SJCRH30 (cell line): ENCODE results near the gene BEAN1. TPM values are rescaled to one million over a fixed set of nuclear protein-coding genes. Genes with fewer than 3 reads are reported as not detected.
A peak's percentile ranks its signal among the peaks of the same experiment; 100 is the strongest.

ENCODE experiments used
- DNase-seq, 2 experiments: peaks; one replicate each; pipeline ENCODE4 v3.0.0-alpha.2; 2015 to 2020
- H3K27ac ChIP-seq: fragments of 250-450 bp; sonication (Bioruptor Pico); 2 replicates; pipeline ENCODE4 v1.5.1; 2020; ENCODE audit warnings: mild to moderate bottlenecking, moderate library complexity
- H3K27me3 ChIP-seq: fragments of 250-450 bp; sonication (Bioruptor Pico); 2 replicates; pipeline ENCODE4 v1.5.1; 2020; ENCODE audit warnings: mild to moderate bottlenecking, moderate library complexity
- H3K36me3 ChIP-seq: fragments of 250-450 bp; sonication (Bioruptor Pico); 2 replicates; pipeline ENCODE4 v1.5.1; 2020; ENCODE audit warnings: mild to moderate bottlenecking, moderate library complexity
- H3K4me1 ChIP-seq: fragments of 250-450 bp; sonication (Bioruptor Pico); 2 replicates; pipeline ENCODE4 v1.5.1; 2020; ENCODE audit warnings: mild to moderate bottlenecking, moderate library complexity
- H3K4me3 ChIP-seq: fragments of 250-450 bp; sonication (Bioruptor Pico); 2 replicates; pipeline ENCODE4 v1.5.1; 2020; ENCODE audit warnings: mild to moderate bottlenecking, moderate library complexity
- H3K9me3 ChIP-seq: fragments of 250-450 bp; sonication (Bioruptor Pico); replicated peaks from 2 replicates; pipeline ENCODE4 v1.5.1; 2020; ENCODE audit warnings: mild to moderate bottlenecking, moderate library complexity
- total RNA-seq: library from RNA; depleted of rRNA; stranded (reverse); fragments of >200 nt; shearing (Covaris generic); gene quantifications from 2 replicates; pipeline ENCODE4 v1.2.3, GENCODE V29; 2014

BEAN1 gene
- total RNA-seq, 1 experiment from 2014 or later: 0.87 TPM

DNA sequence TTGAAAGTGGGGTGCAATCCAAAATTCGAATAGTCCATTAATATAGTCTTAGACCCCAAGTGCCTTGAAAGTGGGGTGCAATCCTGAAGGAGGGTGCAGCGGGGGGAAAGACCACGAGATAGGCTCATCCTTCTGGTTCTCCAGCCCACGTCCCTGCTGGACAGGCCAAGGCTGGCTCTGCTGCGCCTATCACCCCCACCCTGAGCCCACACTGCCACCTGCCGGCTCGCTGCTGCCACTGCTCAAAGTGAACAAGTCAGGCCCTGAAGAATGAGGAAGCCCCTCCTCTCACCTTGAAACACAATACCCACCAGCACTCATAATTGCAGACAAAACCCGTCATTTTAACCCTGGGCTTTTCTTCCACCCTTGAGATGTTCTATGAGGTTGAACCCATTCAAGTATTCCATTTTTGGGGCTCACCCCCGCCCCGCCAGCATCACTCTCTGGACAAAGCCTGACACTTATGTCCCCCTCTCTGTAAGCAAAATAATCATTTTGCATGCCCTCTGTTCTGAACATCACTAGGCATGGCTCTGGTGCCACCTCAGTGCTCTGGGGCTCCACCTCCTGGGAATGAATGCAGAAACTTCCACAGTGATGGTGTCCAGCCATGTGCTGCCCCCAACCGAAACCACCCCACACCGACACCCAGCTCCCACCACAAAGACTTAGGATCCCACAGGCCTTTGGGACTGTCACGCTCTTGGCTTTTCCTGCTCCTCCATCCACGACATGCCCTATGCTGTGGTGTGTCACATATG, 56.8 kb downstream of the BEAN1 start:
- Histone ChIP-seq H3K36me3 (no peaks in the 10 kb centered on the region), H3K4me3 (no peak overlapping the region), H3K27me3 (no peaks in the 10 kb centered on the region), H3K9me3 (no peaks in the 10 kb centered on the region), H3K4me1 (peaks cover 22% of the 10 kb centered on the region), H3K27ac (no peak overlapping the region)
- DNase-seq: peak; percentile 85 to 93

DNA sequence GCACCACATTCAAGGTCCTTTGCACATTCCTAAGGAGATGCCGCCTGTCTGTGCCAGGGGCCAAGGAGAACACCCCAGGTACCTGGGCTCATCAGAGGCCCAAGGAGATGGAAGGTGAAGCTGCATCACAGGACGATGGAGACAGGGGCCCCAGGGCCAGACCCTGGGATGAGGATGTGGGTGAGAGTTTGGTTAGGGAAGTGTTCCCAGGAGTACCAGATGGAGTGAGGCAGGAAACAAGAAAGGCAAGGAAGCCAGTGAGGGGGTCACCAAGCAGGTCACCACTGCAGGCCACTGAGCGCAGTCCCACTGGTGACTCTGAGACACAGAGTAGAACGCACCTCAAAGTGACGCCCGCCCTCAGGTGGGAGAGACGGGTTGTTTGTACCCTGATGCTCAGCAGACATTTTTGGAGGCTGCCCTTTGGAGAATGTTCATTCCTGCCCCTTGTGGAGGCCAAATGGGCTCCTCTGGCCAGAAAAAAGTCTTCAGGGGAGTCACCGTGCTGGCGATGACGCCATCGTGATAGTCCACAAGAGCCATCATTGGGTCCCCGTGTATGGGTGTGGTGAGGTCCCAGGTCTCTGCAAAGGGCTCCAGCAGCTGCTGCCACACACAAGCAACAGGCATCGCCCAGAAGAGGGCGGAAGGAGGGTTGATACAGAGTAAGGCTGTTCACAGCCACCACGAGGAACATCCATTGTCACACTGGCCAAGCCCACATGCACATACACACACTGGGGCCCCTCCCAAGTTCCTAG, 57.5 kb downstream of the BEAN1 start:
- Histone ChIP-seq H3K36me3 (no peaks in the 10 kb centered on the region), H3K4me3 (no peak overlapping the region), H3K27me3 (no peaks in the 10 kb centered on the region), H3K4me1 (peaks cover 16% of the 10 kb centered on the region), H3K9me3 (no peaks in the 10 kb centered on the region), H3K27ac (no peak overlapping the region)
- DNase-seq: peak; percentile 46 to 66

DNA sequence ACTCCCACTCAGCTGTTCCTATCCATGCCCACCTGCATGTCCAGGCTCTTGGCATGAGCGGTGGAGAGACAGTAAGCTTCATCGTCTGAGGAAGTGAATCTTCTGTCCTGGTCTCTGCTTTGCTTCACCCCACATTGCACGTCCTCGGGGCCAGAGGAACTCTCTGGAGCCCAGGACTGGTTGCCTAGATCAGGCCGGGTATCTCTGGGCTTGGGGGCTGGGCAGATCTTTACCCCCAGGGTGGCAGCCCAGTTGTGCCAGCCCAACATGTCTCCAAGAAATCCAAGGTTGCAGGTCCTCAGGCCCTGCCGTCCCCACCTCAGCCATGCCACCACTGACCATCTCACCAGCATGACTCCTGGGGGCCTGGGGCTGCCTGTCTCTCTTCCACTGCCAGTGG, 58.3 kb downstream of the BEAN1 start:
- H3K27ac ChIP-seq: no peak overlapping the region
- H3K9me3 ChIP-seq: no peaks in the 10 kb centered on the region
- H3K4me3 ChIP-seq: no peak overlapping the region
- H3K4me1 ChIP-seq: peaks cover 12% of the 10 kb centered on the region
- no peak for DNase-seq
- H3K27me3 ChIP-seq: no peaks in the 10 kb centered on the region
- H3K36me3 ChIP-seq: no peaks in the 10 kb centered on the region

DNA sequence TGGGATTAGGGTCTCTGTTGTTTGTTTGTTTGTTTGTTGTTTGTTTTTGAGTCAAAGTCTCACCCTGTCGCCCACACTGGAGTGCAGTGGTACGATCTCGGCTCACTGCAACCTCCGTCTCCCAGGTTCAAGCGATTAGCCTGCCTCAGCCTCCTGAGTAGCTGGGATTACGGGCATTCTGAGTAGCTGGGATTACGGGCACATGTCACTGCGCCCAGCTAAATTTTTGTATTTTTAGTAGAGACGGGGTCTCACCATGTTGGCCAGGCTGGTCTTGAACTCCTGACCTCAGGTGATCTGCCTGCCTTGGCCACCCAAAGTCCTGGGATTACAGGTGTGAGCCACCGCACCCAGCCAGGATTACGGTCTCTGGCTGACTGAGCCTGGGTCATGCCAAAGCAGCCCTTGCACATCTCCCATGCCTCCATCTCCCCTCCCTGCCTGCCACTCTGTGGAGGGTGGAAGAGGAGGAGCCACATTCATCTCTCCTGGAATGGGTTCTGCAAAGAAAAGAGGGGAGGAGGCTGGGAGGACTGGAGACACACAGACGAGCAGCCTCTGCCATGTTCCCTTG, 59.2 kb downstream of the BEAN1 start:
- no peaks in the 10 kb centered on the region for H3K27me3 ChIP-seq
- no peak for DNase-seq
- H3K27ac ChIP-seq: no peak overlapping the region
- H3K36me3 ChIP-seq: no peaks in the 10 kb centered on the region
- H3K4me3 ChIP-seq: no peak overlapping the region
- H3K9me3 ChIP-seq: no peaks in the 10 kb centered on the region
- H3K4me1 ChIP-seq: peaks cover 12% of the 10 kb centered on the region

DNA sequence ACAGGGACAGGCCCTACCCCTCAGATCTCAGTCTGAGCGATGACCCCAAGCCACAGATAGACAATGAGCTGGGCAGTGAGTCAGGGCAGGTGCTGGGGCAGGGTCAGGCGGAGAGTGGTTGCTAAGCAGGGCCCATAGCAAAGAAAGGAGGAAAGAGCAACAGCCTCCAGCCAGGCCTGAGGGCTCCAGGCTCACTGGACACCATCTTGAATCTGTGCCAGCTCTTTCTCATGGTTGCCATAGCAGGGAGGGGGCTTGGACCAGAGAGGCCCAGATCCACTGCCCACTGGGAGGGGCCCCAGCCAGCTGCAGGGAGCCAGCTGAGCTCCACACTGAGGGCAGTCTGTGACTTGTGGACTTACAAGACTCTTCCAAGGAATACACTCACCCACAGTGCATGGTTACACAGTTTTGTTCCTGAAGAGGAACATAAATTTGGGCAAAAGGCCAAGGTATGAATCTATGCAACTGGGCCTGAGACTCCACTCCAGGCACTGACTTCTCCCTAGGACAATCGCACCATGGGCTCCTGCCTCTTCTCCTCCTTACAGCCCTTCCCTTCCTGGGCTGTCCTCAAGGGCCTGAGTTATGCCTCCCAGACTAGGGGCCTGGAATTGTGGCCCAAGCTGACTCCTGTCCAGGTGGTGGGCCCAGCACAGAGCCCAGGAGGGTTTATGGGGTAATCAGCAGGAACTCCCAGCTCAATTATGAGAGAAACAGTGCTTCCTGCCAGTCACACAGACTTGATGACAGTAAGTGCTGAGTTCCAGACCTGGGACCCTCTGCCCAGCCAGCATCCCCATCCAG, 59.9 kb downstream of the BEAN1 start:
- peaks cover 12% of the 10 kb centered on the region for H3K4me1 ChIP-seq
- peak; percentile 54 to 68 for DNase-seq
- H3K4me3 ChIP-seq: no peak overlapping the region
- H3K27ac ChIP-seq: no peak overlapping the region
- H3K36me3 ChIP-seq: no peaks in the 10 kb centered on the region
- H3K9me3 ChIP-seq: no peaks in the 10 kb centered on the region
- 0 out of 2 replicates have a peak, but pooled peaks cover 2% of the 10 kb centered on the region for H3K27me3 ChIP-seq

DNA sequence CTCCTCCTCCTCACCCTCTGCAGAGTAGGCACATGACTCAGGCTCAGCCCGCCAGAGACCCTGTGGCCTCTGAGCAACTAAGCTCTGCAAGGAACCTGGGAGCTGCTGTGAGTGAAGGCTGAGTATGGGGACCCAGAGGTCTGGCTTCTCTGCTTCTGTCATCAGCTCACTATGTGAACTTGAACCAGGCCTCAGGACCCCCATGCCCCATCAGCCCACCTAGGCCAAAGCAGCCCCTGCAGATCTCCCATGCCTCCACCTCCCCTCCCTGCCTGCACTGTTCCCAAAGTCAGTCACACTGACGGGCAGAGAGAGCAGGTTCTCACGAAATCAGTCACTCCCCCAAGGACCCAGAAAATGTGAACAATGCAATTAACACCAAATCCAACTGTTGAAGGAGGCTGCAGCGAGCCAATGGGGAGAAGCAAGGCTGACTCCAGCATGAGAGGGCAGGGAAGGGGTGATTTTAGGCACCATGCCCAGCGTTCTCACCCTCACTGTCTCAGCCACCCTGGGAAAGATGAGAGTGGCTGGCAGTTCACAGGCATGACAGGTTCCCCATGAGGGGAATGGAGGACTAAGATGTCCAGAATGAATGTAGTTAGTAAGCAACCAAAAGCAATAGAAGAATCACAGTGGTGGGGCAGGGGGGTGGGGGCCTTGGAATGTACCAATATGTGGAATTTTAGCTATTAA, 60.6 kb downstream of the BEAN1 start:
- Histone ChIP-seq H3K4me3 (no peak overlapping the region), H3K36me3 (no peaks in the 10 kb centered on the region), H3K9me3 (no peaks in the 10 kb centered on the region), H3K27ac (no peak overlapping the region), H3K4me1 (peaks cover 12% of the 10 kb centered on the region), H3K27me3 (0 out of 2 replicates have a peak, but pooled peaks cover 2% of the 10 kb centered on the region)
- DNase-seq: no peak

DNA sequence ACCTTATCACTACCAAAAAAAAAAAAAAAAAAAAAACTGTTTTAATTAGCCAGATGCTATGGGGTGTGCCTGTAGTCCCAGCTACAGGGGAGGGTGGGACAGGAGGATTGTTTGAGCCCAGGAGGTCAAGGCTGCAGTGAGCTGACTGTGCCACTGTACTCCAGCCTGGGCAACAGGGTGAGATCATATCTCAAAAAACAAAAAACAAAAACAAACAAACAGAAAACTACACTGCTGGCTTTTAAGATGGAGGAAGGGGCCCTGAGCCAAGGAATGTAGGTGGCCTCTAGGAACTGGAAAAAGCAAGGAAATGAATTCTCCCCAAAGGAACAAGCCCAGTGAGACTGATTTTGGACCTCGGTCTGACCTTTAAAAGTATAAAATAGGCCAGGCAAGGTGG, 61.4 kb downstream of the BEAN1 start:
- Histone ChIP-seq H3K4me3 (no peak overlapping the region), H3K27me3 (0 out of 2 replicates have a peak, but pooled peaks cover 2% of the 10 kb centered on the region), H3K27ac (no peak overlapping the region), H3K36me3 (no peaks in the 10 kb centered on the region), H3K4me1 (peaks cover 10% of the 10 kb centered on the region), H3K9me3 (no peaks in the 10 kb centered on the region)
- DNase-seq: no peak

DNA sequence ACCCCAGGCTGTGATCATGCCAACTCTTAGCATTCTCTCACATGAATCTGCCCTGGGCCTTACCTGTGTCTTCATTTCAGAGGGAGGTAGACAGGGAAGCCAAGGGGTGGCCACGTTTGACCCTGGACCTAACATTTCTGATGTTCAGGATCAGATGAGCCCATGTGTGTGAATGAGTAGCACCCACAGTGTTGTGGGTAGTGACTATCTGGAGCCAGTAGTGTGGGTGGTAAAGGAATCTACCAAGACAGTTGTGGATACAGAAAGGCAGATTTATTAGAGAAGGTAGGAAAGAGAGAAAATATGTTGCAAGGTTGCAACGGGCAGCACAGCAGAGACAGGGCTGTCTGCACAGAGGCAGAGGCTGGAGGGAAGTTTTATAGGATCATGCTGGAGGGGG, 62.3 kb downstream of the BEAN1 start:
- no peaks in the 10 kb centered on the region for H3K9me3 ChIP-seq

DNA sequence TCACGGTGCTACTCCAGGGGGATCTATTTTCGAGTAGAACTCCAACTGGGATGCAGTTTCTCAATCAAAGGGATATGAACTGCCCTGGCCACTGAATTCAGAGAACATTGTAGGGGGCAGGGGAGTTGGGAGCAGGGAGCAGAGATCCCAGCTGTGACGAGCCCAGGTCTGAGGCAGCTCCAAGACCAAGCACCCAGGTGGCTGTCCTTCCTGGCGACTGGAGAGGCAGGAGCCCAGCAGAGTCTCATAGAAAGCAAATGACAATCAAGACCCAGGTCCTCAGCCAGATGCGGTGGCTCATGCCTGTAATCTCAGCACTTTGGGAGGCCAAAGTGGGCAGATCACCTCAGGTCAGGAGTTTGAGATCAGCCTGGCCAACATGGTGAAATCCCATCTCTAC, 62.7 kb downstream of the BEAN1 start:
- Histone ChIP-seq H3K36me3 (no peaks in the 10 kb centered on the region), H3K9me3 (no peaks in the 10 kb centered on the region), H3K27me3 (0 out of 2 replicates have a peak, but pooled peaks cover 2% of the 10 kb centered on the region), H3K4me3 (no peak overlapping the region), H3K4me1 (peaks cover 7% of the 10 kb centered on the region; the same call in 1 of the 2 replicates), H3K27ac (no peak overlapping the region)
- no peak for DNase-seq

More for the DNA sequence above, 62.3 kb downstream of the BEAN1 start:
- Histone ChIP-seq H3K4me1 (peaks cover 7% of the 10 kb centered on the region; the same call in 1 of the 2 replicates), H3K36me3 (no peaks in the 10 kb centered on the region), H3K4me3 (no peak overlapping the region), H3K27ac (no peak overlapping the region), H3K27me3 (0 out of 2 replicates have a peak, but pooled peaks cover 2% of the 10 kb centered on the region)
- no peak for DNase-seq

DNA sequence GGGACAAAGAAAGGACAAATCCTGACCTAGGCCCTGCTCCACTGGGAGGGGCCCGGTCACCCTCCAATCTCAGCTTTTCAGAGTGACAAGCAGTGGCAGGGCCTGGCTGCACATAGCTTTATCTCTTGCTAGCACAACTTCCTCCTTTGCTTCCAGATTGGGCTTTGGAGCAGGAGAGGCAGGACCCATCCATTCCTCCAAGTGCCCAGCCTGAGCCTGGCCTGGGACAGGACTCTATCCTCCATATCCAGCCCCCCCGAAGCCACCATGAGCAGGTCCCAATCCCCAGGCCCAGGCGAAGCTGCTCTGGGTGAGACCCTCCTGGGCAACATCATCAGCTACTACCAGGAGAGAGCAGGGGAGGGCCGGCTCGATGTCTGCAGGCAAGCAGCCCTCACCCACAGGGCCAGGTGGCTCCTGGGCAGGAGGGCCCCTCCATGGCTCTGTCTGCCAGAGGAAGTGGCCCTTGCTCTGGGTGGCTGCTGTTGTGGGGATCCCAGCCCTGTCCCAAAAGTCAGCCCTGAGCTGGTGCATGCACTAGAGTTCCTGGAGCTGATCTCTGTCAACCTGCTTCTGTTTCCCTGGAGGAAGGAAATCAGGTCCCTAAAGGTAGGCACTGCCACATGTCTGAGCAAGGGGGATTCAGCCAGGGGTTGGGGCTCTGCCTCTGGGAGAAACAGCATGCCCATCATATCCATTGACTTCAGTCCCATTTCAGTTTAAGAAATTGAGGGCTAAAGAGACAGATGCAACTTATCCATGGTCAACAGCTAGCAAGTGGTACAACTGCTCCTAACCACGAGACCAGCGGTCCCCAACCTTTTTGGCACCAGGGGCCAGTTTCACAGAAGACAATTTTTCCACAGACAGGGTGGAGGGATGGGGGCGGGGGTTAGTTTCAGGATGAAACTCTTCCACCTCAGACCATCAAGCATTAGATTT, 64.0 kb downstream of the BEAN1 start:
- Histone ChIP-seq H3K27ac (no peak overlapping the region), H3K4me1 (peaks cover 7% of the 10 kb centered on the region; the same call in 1 of the 2 replicates), H3K27me3 (0 out of 2 replicates have a peak, but pooled peaks cover 2% of the 10 kb centered on the region), H3K4me3 (no peak overlapping the region), H3K36me3 (no peaks in the 10 kb centered on the region), H3K9me3 (no peaks in the 10 kb centered on the region)
- DNase-seq: no peak

DNA sequence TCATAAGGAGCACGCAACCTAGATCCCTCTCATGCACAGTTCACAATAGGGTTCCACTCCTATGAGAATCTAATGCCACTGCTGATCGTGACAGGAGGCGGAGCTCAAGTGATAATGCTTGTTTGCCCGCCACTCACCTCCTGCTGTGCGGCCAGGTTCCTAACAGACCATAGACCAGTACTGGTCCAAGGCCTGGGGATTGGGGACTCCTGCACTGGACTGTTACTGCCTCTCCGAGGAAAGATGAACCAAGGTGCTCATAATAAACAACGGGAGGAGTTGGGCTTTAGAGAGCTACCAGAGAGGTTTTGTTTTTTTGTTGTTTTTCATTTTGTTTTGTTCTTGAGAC, 64.6 kb downstream of the BEAN1 start:
- Histone ChIP-seq H3K4me3 (no peak overlapping the region), H3K27ac (no peak overlapping the region), H3K9me3 (peaks cover 1% of the 10 kb centered on the region), H3K36me3 (no peaks in the 10 kb centered on the region), H3K4me1 (peaks cover 5% of the 10 kb centered on the region; the same call in 1 of the 2 replicates), H3K27me3 (0 out of 2 replicates have a peak, but pooled peaks cover 2% of the 10 kb centered on the region)
- no peak for DNase-seq

DNA sequence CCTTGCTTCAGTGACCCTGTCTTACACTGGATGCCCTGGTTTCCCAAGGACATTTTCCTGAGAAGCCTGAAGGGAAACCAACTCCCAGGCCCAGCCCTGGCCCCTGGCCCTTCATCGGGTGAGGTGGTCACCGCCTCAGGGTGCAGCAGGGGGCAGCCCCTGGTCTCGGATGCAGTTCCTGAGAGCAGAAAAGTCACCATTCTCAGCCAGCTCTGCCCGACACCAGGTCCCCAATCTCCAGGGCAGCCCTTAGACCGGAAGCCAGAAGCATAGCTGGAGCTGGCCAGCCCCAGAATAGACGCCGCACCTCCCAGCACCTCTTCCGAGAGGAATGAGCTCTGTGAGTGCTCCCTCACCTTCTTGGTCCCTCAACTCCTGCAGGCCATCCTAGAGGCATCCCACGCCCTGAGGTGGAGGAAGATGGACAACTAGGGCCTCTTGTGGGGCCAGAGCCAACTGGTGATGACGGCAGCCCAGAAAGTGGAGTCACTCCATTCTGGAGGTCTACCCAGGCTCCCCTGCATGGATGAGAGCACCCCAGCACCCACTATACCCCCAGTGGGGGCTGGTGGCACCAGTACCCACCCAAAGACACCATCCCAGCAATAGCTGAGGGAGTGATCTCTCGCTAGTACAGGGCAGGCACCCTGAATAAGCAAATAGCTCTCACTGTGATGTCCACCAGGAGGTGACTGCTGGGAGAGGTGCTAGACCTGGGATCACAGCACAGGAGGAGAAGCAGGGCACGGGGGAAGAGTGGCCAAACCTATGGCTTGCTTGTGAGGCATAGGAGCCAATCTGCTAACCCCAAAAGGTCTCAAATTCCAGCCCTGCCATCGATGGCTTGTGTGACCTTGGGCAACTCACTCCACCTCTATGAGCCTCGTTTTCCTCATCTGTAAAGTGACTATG, 66.7 kb downstream of the BEAN1 start:
- no peaks in the 10 kb centered on the region for H3K4me1 ChIP-seq
- H3K9me3 ChIP-seq: peaks cover 20% of the 10 kb centered on the region
- H3K4me3 ChIP-seq: no peak overlapping the region
- DNase-seq: no peak
- no peak overlapping the region for H3K27ac ChIP-seq
- 0 out of 2 replicates have a peak, but pooled peaks cover 2% of the 10 kb centered on the region for H3K27me3 ChIP-seq
- no peaks in the 10 kb centered on the region for H3K36me3 ChIP-seq
